ENCODE measurements around the gene FNDC3B. TPM values are rescaled to one million over a fixed set of nuclear protein-coding genes. Genes with fewer than 3 reads are reported as not detected.
"Not testable (repeated sequence)": the region's sequence is repeated elsewhere in the genome, so short reads cannot be mapped to it uniquely, and the experiment has no call there.

Gene FNDC3B
- total RNA-seq, 2 donors from 2014 or later = 17.6 to 17.9 TPM

DNA sequence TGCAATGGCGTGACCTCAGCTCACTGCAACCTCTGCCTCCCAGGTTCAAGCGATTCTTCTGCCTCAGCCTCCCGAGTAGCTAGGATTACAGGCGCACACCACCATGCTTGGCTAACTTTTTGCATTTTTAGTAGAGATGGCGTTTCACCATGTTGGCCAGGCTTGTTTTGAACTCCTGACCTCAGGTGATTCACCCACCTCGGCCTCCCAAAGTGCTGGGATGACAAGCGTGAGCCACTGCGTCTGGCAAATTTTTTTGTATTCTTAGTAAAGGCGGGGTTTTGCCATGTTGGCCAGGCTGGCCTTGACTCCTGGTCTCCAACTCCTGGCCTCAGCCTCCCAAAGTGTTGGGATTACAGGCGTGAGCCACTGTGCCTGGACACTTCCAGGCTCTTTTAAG, 215.9 kb downstream of the FNDC3B start:
- H3K4me3 Mint-ChIP-seq; ATAC-seq (replicated peaks); H3K27ac Mint-ChIP-seq; H3K27me3 Mint-ChIP-seq; H3K9me3 Mint-ChIP-seq; H3K4me1 Mint-ChIP-seq: not testable (repeated sequence)
- H3K36me3 Mint-ChIP-seq (ENCODE audit: low read depth) = peaks cover 61% of the 10 kb centered on the region

DNA sequence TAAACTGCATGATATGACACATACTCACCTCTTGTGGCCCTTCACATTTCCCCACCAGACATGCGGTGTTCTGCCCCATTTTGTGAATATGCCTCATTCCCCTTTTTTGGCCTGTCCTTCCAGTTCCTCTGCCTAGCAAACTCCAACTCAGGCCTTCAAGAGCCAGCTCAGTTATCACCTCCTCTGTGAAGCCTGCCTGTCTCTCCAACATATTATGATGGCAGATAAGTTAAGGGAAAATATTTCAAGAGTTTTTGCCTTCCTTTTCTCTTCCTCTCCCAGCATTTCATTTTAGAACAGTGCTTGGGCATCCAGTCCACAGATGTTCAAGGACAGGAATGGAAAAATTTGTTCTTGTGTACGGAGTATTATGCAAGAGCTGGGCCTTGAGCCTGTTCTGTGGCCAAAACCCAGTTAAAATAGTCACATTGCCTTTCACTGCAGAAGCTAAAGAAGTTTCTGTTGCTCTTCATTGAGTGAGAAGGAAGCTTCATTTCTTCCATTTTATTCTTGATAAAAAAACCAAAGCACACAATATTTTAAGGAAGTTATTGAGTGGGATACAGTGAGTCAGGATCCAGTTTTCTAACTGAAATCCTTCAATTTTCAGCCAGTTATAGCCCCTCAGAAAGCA, 216.8 kb downstream of the FNDC3B start:
- H3K27ac Mint-ChIP-seq = no peak overlapping the region
- no peaks in the 10 kb centered on the region for H3K27me3 Mint-ChIP-seq
- H3K9me3 Mint-ChIP-seq = no peaks in the 10 kb centered on the region
- ATAC-seq (replicated peaks) = no peak
- no peak overlapping the region for H3K4me3 Mint-ChIP-seq
- H3K36me3 Mint-ChIP-seq (ENCODE audit: low read depth) = peaks cover 58% of the 10 kb centered on the region
- no peaks in the 10 kb centered on the region for H3K4me1 Mint-ChIP-seq

DNA sequence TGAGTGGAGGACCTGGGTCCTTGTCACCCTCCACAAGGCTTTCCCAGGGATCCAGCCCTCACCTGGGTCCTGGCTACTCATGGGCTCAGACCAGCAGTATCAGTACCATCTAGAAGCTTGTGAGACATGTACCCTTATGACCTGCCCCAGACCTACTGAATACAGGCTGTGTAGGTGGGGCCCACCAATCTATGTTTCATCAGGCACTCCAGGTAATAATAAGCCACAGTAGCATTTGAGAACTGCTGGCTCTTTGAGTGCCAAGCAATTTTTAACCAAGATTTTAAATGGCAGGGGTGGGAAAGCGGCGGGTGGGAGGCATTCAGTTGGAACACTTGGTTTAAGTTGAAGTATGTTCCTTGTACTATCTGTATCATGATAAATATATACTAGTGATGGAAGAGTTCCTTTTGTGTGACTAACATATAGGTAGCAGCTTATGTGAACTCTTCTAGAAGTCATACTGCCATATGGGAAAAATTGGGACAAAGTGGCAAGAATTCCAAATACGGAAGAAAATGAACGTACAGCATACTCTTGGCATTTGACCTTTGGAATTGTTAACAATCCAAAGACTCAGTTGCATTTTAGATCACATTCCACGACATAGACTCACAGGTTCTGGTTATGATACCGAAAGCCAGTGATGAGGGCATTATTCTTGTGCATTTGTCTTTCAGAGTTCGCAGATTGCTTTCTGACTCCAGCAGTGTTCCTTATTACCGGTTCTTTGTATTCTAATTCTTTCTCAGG, 218.4 kb downstream of the FNDC3B start:
- Mint-ChIP-seq H3K4me1 (no peaks in the 10 kb centered on the region), H3K9me3 (no peaks in the 10 kb centered on the region), H3K27me3 (no peaks in the 10 kb centered on the region), H3K4me3 (no peak overlapping the region), H3K36me3 (ENCODE audit: low read depth) (peaks cover 53% of the 10 kb centered on the region), H3K27ac (peak overlapping the region; percentile 39)
- no peak for ATAC-seq (replicated peaks)

DNA sequence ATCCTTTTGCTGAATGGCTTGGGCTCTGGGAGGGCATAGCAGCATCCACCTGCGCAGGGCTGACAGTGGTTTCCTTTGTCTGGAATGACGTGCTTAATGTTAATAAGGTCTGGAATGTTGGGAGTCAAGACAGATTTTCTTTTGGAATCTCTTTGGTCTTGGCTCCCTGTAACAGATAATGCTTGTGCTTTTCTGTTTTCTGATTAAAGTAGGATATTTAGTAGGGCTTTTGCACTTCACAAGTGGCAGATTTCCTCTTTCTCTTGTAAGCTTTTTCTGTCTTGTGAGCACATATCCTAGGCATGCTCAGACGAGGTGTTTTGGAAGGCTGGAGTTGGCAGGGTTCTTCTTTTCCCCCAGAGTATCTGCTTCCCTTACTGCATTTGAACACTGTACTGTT, 219.2 kb downstream of the FNDC3B start:
- Mint-ChIP-seq H3K4me1 (no peaks in the 10 kb centered on the region), H3K36me3 (ENCODE audit: low read depth) (peaks cover 45% of the 10 kb centered on the region), H3K27ac (no peak overlapping the region), H3K9me3 (no peaks in the 10 kb centered on the region), H3K4me3 (no peak overlapping the region), H3K27me3 (no peaks in the 10 kb centered on the region)
- no peak for ATAC-seq (replicated peaks)

- peaks cover 44% of the 10 kb centered on the region for H3K36me3 Mint-ChIP-seq (ENCODE audit: low read depth)
- ATAC-seq (replicated peaks) = no peak
- no peaks in the 10 kb centered on the region for H3K4me1 Mint-ChIP-seq
- H3K27ac Mint-ChIP-seq = no peak overlapping the region
- no peaks in the 10 kb centered on the region for H3K9me3 Mint-ChIP-seq
- no peaks in the 10 kb centered on the region for H3K27me3 Mint-ChIP-seq
- H3K4me3 Mint-ChIP-seq = no peak overlapping the region
Observed at GRCh38 chr3:172259111-172259541, 219.7 kb downstream of the FNDC3B start.

DNA sequence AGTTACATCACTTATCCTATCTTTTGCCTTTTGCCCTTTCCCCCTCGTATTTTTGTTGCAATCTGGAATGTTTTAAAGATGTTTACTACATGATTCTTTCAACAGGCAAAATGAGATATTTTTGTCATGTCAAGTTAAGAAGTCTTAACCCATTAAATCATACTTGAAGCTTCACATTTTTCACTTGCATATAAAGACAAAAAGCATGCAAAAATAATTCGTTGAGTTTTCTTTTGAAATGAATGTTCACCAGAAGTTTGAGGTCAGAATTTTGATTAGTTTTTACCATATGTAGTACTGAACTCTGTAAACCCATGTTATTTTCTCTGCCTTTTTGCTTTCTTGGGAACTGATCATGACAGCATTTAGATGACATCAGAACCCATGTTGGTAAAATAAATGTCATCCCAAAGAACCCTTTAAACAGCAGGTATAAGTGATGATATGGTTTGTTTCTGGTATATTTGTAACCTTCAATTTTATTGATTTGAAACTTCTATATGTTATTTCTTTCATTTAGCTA, 220.4 kb downstream of the FNDC3B start:
- Mint-ChIP-seq H3K36me3 (ENCODE audit: low read depth) (peaks cover 51% of the 10 kb centered on the region), H3K4me1 (no peaks in the 10 kb centered on the region), H3K27me3 (no peaks in the 10 kb centered on the region), H3K27ac (no peak overlapping the region), H3K4me3 (no peak overlapping the region), H3K9me3 (no peaks in the 10 kb centered on the region)
- ATAC-seq (replicated peaks) = no peak

GRCh38 chr3:172260381-172260780, 221.0 kb downstream of the FNDC3B start:
- ATAC-seq (replicated peaks) = no peak
- Mint-ChIP-seq H3K9me3 (no peaks in the 10 kb centered on the region), H3K27ac (no peak overlapping the region), H3K36me3 (ENCODE audit: low read depth) (peaks cover 54% of the 10 kb centered on the region), H3K4me3 (no peak overlapping the region), H3K27me3 (no peaks in the 10 kb centered on the region), H3K4me1 (no peaks in the 10 kb centered on the region)

DNA sequence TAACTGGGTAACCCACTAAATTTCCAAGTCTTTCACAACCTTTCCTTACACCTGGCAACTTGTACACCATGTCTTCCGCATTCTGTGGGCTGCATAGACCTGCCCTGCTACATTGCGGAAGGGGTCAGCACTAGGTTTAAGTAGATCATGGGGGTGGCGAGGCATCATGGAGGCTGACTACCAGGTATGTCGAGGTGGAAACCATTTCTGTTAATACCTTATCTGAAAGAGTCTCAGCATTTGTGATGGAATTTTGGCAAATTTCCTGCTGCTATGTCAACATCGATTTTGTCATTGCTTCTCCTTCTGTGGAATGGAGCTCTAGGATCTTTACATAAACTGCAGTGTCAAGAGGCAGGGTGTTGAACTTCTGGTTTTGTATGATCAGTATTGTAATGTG, 221.7 kb downstream of the FNDC3B start:
- Mint-ChIP-seq H3K36me3 (ENCODE audit: low read depth) (peaks cover 48% of the 10 kb centered on the region), H3K9me3 (no peaks in the 10 kb centered on the region), H3K4me1 (no peaks in the 10 kb centered on the region), H3K27me3 (no peaks in the 10 kb centered on the region), H3K4me3 (no peak overlapping the region), H3K27ac (no peak overlapping the region)
- no peak for ATAC-seq (replicated peaks)

DNA sequence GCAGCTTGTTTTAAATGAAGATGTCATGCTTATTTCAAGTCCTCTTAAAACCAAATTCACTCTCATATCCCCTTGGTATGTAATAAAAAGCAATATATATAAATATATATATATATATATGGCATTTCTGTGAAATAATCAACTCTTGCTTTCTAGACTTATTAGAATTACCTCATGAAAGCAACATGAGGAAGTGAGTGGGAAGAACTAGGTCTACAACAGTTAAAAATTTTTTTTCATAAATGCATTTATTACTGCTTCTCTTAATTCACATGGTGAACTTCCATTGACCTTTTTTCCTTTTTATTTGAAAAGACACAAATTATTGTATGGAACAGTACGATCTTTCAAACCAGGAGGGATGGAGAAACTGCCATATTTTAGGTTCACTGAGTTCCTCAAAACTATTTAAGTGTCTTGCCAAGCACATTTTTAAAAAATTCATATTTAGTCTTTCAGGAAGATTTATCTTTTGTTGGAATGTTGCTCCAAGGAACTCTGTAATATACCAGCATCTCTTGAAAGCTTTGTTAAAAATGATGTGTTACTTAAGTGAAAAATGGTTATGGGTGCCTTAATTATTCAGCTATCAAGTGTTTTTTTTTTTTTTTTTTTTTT, 223.7 kb downstream of the FNDC3B start:
- no peak overlapping the region for H3K4me3 Mint-ChIP-seq
- H3K36me3 Mint-ChIP-seq (ENCODE audit: low read depth) = peaks cover 43% of the 10 kb centered on the region
- ATAC-seq (replicated peaks) = no peak
- no peaks in the 10 kb centered on the region for H3K9me3 Mint-ChIP-seq
- H3K4me1 Mint-ChIP-seq = no peaks in the 10 kb centered on the region
- H3K27ac Mint-ChIP-seq = no peak overlapping the region
- H3K27me3 Mint-ChIP-seq = no peaks in the 10 kb centered on the region

GRCh38 chr3:172263781-172264486, 224.6 kb downstream of the FNDC3B start:
- peaks cover 43% of the 10 kb centered on the region for H3K36me3 Mint-ChIP-seq (ENCODE audit: low read depth)
- H3K4me3 Mint-ChIP-seq = no peak overlapping the region
- H3K9me3 Mint-ChIP-seq = no peaks in the 10 kb centered on the region
- H3K27ac Mint-ChIP-seq = no peak overlapping the region
- H3K4me1 Mint-ChIP-seq = no peaks in the 10 kb centered on the region
- no peak for ATAC-seq (replicated peaks)
- H3K27me3 Mint-ChIP-seq = no peaks in the 10 kb centered on the region

- no peaks in the 10 kb centered on the region for H3K9me3 Mint-ChIP-seq
- no peak overlapping the region for H3K27ac Mint-ChIP-seq
- H3K4me1 Mint-ChIP-seq = no peaks in the 10 kb centered on the region
- no peak for ATAC-seq (replicated peaks)
- peaks cover 40% of the 10 kb centered on the region for H3K36me3 Mint-ChIP-seq (ENCODE audit: low read depth)
- no peaks in the 10 kb centered on the region for H3K27me3 Mint-ChIP-seq
- H3K4me3 Mint-ChIP-seq = no peak overlapping the region
Observed at GRCh38 chr3:172266103-172266502, 226.7 kb downstream of the FNDC3B start.

GRCh38 chr3:172268425-172268824, 229.0 kb downstream of the FNDC3B start:
- ATAC-seq (replicated peaks) = no peak
- Mint-ChIP-seq H3K27me3 (no peaks in the 10 kb centered on the region), H3K36me3 (ENCODE audit: low read depth) (peaks cover 28% of the 10 kb centered on the region), H3K4me1 (no peaks in the 10 kb centered on the region), H3K9me3 (no peaks in the 10 kb centered on the region), H3K4me3 (no peak overlapping the region), H3K27ac (no peak overlapping the region)

DNA sequence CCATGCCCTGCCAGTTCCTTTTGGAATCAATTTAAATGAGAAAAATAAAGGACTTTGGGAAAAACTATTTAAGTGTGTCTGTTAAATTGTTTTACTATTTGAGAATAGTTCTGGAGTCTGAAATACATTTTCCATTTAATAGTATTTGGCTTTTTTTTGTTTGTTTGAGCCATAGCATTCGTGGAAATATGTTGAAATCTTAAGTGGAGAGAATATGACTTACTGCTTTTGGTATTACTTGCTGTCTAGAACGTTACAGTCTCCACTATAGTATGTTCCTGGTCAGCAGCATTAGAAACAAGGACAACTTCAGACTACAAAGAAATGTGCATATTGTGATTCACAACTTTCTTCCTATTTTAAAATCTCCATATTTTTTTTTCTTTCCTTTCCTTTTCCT, 229.5 kb downstream of the FNDC3B start:
- Mint-ChIP-seq H3K27me3 (no peaks in the 10 kb centered on the region), H3K4me3 (no peak overlapping the region), H3K36me3 (ENCODE audit: low read depth) (peaks cover 29% of the 10 kb centered on the region), H3K9me3 (no peaks in the 10 kb centered on the region), H3K4me1 (no peaks in the 10 kb centered on the region), H3K27ac (no peak overlapping the region)
- no peak for ATAC-seq (replicated peaks)

DNA sequence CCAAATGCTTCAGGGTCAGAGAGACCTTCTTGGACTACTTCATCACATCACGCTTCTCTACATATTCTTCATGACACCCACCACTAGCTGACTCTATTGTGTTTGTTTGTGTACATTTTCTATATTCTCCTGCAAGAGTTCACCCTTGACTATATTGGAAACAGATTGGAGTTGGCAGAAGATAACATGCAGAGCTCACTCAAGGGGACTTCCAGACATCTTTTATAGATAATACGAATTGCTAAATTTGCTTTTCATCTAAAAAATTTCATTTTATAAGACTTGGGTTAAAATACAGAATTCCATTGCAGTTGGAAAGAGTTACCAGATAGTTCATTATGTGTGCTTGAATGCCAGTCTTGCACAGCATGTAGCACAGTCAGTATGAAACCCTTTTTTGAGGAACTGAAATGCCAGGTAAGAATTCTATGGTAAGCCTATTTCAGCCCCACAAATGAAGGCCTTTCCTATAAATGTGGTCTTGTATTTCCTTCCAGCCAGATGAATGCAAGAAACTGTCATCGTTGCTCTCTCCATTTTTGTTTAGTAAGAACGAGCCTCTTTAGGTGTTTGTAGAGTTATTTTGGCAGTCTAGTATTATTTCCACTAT, 231.3 kb downstream of the FNDC3B start:
- Mint-ChIP-seq H3K9me3 (no peaks in the 10 kb centered on the region), H3K27me3 (no peaks in the 10 kb centered on the region), H3K4me1 (no peaks in the 10 kb centered on the region), H3K27ac (no peak overlapping the region), H3K4me3 (no peak overlapping the region), H3K36me3 (ENCODE audit: low read depth) (peaks cover 31% of the 10 kb centered on the region)
- no peak for ATAC-seq (replicated peaks)
